Neuron (in vitro differentiated cells): Measurements from ENCODE around the gene TRPV4.

ENCODE experiments used
- H2AFZ ChIP-seq: one replicate; pipeline ENCODE4 v1.6.1; 2013; ENCODE audit warnings: low read depth, mild to moderate bottlenecking, inconsistent platforms, low read length, moderate library complexity
- H3K27me3 ChIP-seq: one replicate; pipeline ENCODE4 v1.6.1; 2013; ENCODE audit warnings: low read length; ENCODE audit not compliant: insufficient read depth
- H3K36me3 ChIP-seq: one replicate; pipeline ENCODE4 v1.6.1; 2013; ENCODE audit warnings: low read length; ENCODE audit not compliant: insufficient read depth
- H3K4me1 ChIP-seq: one replicate; pipeline ENCODE4 v1.6.1; 2013; ENCODE audit warnings: low read length; ENCODE audit not compliant: insufficient read depth
- H3K4me3 ChIP-seq: 2 replicates; pipeline ENCODE4 v1.5.1; 2013; ENCODE audit warnings: mild to moderate bottlenecking, low read length, moderate library complexity
- H3K9me3 ChIP-seq: one replicate; pipeline ENCODE4 v1.6.1; 2013; ENCODE audit warnings: low read length

Gene TRPV4

GRCh38 chr12:109744986-109745942 lies 87.9 kb downstream of the TRPV4 start:
- no peak overlapping the region for H2AFZ ChIP-seq
- no peaks in the 10 kb centered on the region for H3K27me3 ChIP-seq
- H3K36me3 ChIP-seq: no peaks in the 10 kb centered on the region
- H3K9me3 ChIP-seq: no peaks in the 10 kb centered on the region
- H3K4me1 ChIP-seq: peaks cover 14% of the 10 kb centered on the region
- no peak overlapping the region for H3K4me3 ChIP-seq

GRCh38 chr12:109744026-109744425 lies 89.2 kb downstream of the TRPV4 start:
- no peaks in the 10 kb centered on the region for H3K9me3 ChIP-seq
- no peaks in the 10 kb centered on the region for H3K36me3 ChIP-seq
- peaks cover 21% of the 10 kb centered on the region for H3K4me1 ChIP-seq
- no peaks in the 10 kb centered on the region for H3K27me3 ChIP-seq
- H2AFZ ChIP-seq: no peak overlapping the region
- no peak overlapping the region for H3K4me3 ChIP-seq

GRCh38 chr12:109743076-109743910 lies 89.9 kb downstream of the TRPV4 start:
- Histone ChIP-seq H3K36me3 (no peaks in the 10 kb centered on the region), H3K27me3 (no peaks in the 10 kb centered on the region), H3K4me1 (peaks cover 21% of the 10 kb centered on the region), H3K4me3 (no peak overlapping the region), H3K9me3 (no peaks in the 10 kb centered on the region), H2AFZ (no peak overlapping the region)

- H3K27me3 ChIP-seq: no peaks in the 10 kb centered on the region
Observed at GRCh38 chr12:109741970-109742703, 91.1 kb downstream of the TRPV4 start.

GRCh38 chr12:109741286-109741969 lies 91.8 kb downstream of the TRPV4 start:
- Histone ChIP-seq H3K27me3 (no peaks in the 10 kb centered on the region), H3K36me3 (no peaks in the 10 kb centered on the region), H3K4me1 (peaks cover 34% of the 10 kb centered on the region), H3K9me3 (no peaks in the 10 kb centered on the region), H2AFZ (no peak overlapping the region), H3K4me3 (no peak overlapping the region)

More at GRCh38 chr12:109741970-109742703, 91.1 kb downstream of the TRPV4 start:
- Histone ChIP-seq H2AFZ (no peak overlapping the region), H3K4me3 (no peak overlapping the region), H3K9me3 (no peaks in the 10 kb centered on the region), H3K36me3 (no peaks in the 10 kb centered on the region), H3K4me1 (peaks cover 27% of the 10 kb centered on the region)

GRCh38 chr12:109740694-109741245 lies 92.4 kb downstream of the TRPV4 start:
- Histone ChIP-seq H3K27me3 (no peaks in the 10 kb centered on the region), H2AFZ (no peak overlapping the region), H3K9me3 (no peaks in the 10 kb centered on the region), H3K36me3 (no peaks in the 10 kb centered on the region), H3K4me1 (peaks cover 41% of the 10 kb centered on the region), H3K4me3 (no peak overlapping the region)

- no peaks in the 10 kb centered on the region for H3K9me3 ChIP-seq
- H3K4me1 ChIP-seq: peaks cover 47% of the 10 kb centered on the region
- H3K36me3 ChIP-seq: no peaks in the 10 kb centered on the region
- no peaks in the 10 kb centered on the region for H3K27me3 ChIP-seq
- H2AFZ ChIP-seq: no peak overlapping the region
- no peak overlapping the region for H3K4me3 ChIP-seq
Observed at GRCh38 chr12:109739747-109740693, 93.2 kb downstream of the TRPV4 start.

- Histone ChIP-seq H3K27me3 (no peaks in the 10 kb centered on the region), H3K4me1 (peaks cover 56% of the 10 kb centered on the region), H3K36me3 (no peaks in the 10 kb centered on the region), H2AFZ (no peak overlapping the region), H3K9me3 (no peaks in the 10 kb centered on the region), H3K4me3 (no peak overlapping the region)
Observed at GRCh38 chr12:109738878-109739665, 94.1 kb downstream of the TRPV4 start.

GRCh38 chr12:109738209-109738608 lies 95.0 kb downstream of the TRPV4 start:
- Histone ChIP-seq H3K9me3 (no peaks in the 10 kb centered on the region), H3K27me3 (no peaks in the 10 kb centered on the region), H3K4me3 (no peak overlapping the region)

GRCh38 chr12:109737631-109738030 lies 95.6 kb downstream of the TRPV4 start:
- no peaks in the 10 kb centered on the region for H3K27me3 ChIP-seq
- H3K36me3 ChIP-seq: no peaks in the 10 kb centered on the region
- H3K4me3 ChIP-seq: no peak overlapping the region
- no peaks in the 10 kb centered on the region for H3K9me3 ChIP-seq
- no peak overlapping the region for H2AFZ ChIP-seq
- peaks cover 60% of the 10 kb centered on the region for H3K4me1 ChIP-seq

More at GRCh38 chr12:109738209-109738608, 95.0 kb downstream of the TRPV4 start:
- Histone ChIP-seq H3K4me1 (peaks cover 62% of the 10 kb centered on the region), H3K36me3 (no peaks in the 10 kb centered on the region), H2AFZ (no peak overlapping the region)

GRCh38 chr12:109737126-109737525 lies 96.1 kb downstream of the TRPV4 start:
- H3K4me1 ChIP-seq: peaks cover 60% of the 10 kb centered on the region
- H3K27me3 ChIP-seq: no peaks in the 10 kb centered on the region
- H3K9me3 ChIP-seq: no peaks in the 10 kb centered on the region
- no peak overlapping the region for H2AFZ ChIP-seq
- no peaks in the 10 kb centered on the region for H3K36me3 ChIP-seq
- H3K4me3 ChIP-seq: no peak overlapping the region
